ENCODE measurements around the gene CCR5AS.

DNA sequence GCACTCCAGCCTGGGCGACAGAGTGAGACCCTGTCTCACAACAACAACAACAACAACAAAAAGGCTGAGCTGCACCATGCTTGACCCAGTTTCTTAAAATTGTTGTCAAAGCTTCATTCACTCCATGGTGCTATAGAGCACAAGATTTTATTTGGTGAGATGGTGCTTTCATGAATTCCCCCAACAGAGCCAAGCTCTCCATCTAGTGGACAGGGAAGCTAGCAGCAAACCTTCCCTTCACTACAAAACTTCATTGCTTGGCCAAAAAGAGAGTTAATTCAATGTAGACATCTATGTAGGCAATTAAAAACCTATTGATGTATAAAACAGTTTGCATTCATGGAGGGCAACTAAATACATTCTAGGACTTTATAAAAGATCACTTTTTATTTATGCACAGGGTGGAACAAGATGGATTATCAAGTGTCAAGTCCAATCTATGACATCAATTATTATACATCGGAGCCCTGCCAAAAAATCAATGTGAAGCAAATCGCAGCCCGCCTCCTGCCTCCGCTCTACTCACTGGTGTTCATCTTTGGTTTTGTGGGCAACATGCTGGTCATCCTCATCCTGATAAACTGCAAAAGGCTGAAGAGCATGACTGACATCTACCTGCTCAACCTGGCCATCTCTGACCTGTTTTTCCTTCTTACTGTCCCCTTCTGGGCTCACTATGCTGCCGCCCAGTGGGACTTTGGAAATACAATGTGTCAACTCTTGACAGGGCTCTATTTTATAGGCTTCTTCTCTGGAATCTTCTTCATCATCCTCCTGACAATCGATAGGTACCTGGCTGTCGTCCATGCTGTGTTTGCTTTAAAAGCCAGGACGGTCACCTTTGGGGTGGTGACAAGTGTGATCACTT lies 34.1 kb downstream of the CCR5AS start:
- no peak for TF ChIP-seq EZH2 (IDR thresholded peaks at IDR 0.05; ENCODE audit: borderline replicate concordance, low read depth, low read length, severe bottlenecking)
- TF ChIP-seq, protein P1, sequence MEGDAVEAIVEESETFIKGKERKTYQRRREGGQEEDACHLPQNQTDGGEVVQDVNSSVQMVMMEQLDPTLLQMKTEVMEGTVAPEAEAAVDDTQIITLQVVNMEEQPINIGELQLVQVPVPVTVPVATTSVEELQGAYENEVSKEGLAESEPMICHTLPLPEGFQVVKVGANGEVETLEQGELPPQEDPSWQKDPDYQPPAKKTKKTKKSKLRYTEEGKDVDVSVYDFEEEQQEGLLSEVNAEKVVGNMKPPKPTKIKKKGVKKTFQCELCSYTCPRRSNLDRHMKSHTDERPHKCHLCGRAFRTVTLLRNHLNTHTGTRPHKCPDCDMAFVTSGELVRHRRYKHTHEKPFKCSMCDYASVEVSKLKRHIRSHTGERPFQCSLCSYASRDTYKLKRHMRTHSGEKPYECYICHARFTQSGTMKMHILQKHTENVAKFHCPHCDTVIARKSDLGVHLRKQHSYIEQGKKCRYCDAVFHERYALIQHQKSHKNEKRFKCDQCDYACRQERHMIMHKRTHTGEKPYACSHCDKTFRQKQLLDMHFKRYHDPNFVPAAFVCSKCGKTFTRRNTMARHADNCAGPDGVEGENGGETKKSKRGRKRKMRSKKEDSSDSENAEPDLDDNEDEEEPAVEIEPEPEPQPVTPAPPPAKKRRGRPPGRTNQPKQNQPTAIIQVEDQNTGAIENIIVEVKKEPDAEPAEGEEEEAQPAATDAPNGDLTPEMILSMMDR (IDR thresholded peaks at IDR 0.05; ENCODE audit: borderline replicate concordance, extremely low read depth, low read length, poor library complexity, severe bottlenecking) = peak; percentile 80
